PFSK-1 (cell line): Measurements from ENCODE around the gene MIOS.

Experiments
- FOXP2 ChIP-seq: optimal IDR thresholded peaks from 2 replicates; pipeline ENCODE3; 2011; ENCODE audit warnings: borderline replicate concordance, control low read depth, inconsistent platforms; ENCODE audit not compliant: insufficient read depth; ENCODE audit errors: extremely low read length, extremely low read depth
- POLR2AphosphoS5 ChIP-seq: IDR thresholded peaks from 2 replicates; pipeline ENCODE4 v1.6.1; 2012; ENCODE audit warnings: low read depth, mild to moderate bottlenecking, control low read depth, low read length, moderate library complexity
- SIN3A ChIP-seq: IDR thresholded peaks from 2 replicates; pipeline ENCODE4 v1.6.1; 2012; ENCODE audit warnings: mild to moderate bottlenecking, low read length, moderate library complexity, borderline replicate concordance; ENCODE audit not compliant: insufficient read depth
- TAF1 ChIP-seq: IDR thresholded peaks from 2 replicates; pipeline ENCODE4 v1.6.1; 2012; ENCODE audit warnings: low read length, control low read depth, borderline replicate concordance; ENCODE audit not compliant: insufficient read depth
- TF ChIP-seq, protein P1 (sequence below), 2 experiments: IDR thresholded peaks; 2 replicates each; pipeline versions ENCODE4 v1.6.1 to v1.8.0; 2011 to 2012; ENCODE audit warnings: low read depth in 2 of 2, low read length in 2 of 2, control low read depth in 1 of 2, inconsistent platforms in 1 of 2, mild to moderate bottlenecking in 1 of 2, moderate library complexity in 1 of 2; ENCODE audit not compliant: insufficient read depth in 1 of 2

MIOS gene

DNA sequence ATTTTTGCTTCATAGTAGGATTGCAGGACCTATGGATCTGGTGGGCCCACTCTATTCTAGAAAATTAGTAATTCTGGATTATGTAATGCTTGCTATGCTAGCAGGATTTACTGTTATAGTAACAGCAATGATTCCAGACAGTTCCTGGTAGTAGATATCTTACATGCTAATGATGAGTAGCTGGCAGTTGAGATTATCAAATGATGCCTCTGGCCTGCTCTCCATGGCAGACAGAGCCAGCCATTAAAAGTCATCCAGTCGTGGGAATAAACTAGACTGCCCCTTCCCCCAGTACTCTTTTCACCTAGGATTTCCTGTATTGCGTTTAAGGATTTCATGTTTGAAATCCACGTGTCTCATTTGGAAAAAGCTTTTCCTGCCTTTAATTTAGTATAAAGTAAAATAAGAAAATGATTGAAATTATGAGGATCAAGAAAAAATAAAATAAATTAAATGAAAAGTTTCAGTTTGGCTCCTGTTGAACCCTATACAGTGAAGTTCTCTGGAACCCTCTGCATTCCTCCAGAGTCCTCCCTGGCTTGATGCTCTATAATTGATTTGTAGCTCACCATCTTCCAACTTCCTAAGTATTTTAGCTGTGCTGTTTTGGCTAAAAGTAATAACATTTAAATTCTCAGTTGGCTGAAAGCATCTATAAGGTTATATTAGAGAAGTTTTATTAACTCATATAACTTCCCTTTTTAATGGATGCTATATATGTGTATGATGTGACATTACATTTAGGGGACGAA is 88.5 kb downstream of the MIOS start:
- no peak for TF ChIP-seq FOXP2
- TF ChIP-seq, protein P1, sequence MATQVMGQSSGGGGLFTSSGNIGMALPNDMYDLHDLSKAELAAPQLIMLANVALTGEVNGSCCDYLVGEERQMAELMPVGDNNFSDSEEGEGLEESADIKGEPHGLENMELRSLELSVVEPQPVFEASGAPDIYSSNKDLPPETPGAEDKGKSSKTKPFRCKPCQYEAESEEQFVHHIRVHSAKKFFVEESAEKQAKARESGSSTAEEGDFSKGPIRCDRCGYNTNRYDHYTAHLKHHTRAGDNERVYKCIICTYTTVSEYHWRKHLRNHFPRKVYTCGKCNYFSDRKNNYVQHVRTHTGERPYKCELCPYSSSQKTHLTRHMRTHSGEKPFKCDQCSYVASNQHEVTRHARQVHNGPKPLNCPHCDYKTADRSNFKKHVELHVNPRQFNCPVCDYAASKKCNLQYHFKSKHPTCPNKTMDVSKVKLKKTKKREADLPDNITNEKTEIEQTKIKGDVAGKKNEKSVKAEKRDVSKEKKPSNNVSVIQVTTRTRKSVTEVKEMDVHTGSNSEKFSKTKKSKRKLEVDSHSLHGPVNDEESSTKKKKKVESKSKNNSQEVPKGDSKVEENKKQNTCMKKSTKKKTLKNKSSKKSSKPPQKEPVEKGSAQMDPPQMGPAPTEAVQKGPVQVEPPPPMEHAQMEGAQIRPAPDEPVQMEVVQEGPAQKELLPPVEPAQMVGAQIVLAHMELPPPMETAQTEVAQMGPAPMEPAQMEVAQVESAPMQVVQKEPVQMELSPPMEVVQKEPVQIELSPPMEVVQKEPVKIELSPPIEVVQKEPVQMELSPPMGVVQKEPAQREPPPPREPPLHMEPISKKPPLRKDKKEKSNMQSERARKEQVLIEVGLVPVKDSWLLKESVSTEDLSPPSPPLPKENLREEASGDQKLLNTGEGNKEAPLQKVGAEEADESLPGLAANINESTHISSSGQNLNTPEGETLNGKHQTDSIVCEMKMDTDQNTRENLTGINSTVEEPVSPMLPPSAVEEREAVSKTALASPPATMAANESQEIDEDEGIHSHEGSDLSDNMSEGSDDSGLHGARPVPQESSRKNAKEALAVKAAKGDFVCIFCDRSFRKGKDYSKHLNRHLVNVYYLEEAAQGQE (IDR thresholded peaks at IDR 0.05; ENCODE audit: insufficient read depth in 1 of 2, low read depth in 2 of 2, low read length in 2 of 2) = no peak
- no peak for TF ChIP-seq TAF1
- no peak for TF ChIP-seq POLR2AphosphoS5
- TF ChIP-seq SIN3A = no peak
